ENCODE results near the gene HMCN1.

DNA sequence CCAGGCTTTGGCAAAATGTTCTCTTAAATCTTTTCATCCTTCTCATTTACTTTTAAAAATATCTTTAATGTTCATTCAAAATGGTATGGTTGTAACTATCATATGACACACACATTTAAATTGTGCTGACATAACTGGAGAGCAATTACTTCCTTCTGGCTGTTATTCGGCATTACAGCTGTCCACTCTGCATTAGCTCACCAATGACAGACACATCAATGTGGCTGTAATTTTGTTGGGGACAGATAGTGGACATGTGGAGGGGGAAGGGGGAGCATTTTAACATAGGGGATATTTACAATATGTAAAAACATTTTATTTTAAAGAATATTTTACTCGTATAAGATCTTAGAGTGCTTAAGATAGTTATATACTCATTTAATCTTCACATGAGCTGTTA, 319.8 kb downstream of the HMCN1 start:
- TF ChIP-seq CTCF (conservative IDR thresholded peaks at IDR 0.05 in 1 of 2, IDR thresholded peaks at IDR 0.05 in 1 of 2; ENCODE audit: extremely low read depth in 1 of 2, insufficient read depth in 1 of 2, low read depth in 1 of 2, low read length in 2 of 2) (no peak), EZH2 (IDR thresholded peaks at IDR 0.05; ENCODE audit: borderline replicate concordance, low read length) (no peak)

All from mammary epithelial cell (primary cell).